Measurements from ENCODE around the gene ST6GALNAC1.

GRCh38 chr17:76635039-76635438, 8.5 kb downstream of the ST6GALNAC1 start:
- TF ChIP-seq EHMT2 (IDR thresholded peaks at IDR 0.05; ENCODE audit: borderline replicate concordance, low read depth, low read length) (no peak), ZNF331 (CRISPR knock-in tag; IDR thresholded peaks at IDR 0.05) (no peak), HNRNPH1 (optimal IDR thresholded peaks at IDR 0.05; ENCODE audit: low read depth, low read length) (no peak), TBP (CRISPR knock-in tag; IDR thresholded peaks at IDR 0.05) (no peak), EZH2 (conservative IDR thresholded peaks at IDR 0.05; ENCODE audit: low read depth, low read length) (no peak), KAT7 (CRISPR knock-in tag; IDR thresholded peaks at IDR 0.05; ENCODE audit: borderline replicate concordance) (no peak), CHD4 (IDR thresholded peaks at IDR 0.05; ENCODE audit: borderline replicate concordance, low read length) (no peak), ZBTB49 (CRISPR knock-in tag; IDR thresholded peaks at IDR 0.05; ENCODE audit: borderline replicate concordance) (no peak), ZC3H4 (CRISPR knock-in tag; IDR thresholded peaks at IDR 0.05; ENCODE audit: borderline replicate concordance) (no peak)
- TF ChIP-seq, protein P1, sequence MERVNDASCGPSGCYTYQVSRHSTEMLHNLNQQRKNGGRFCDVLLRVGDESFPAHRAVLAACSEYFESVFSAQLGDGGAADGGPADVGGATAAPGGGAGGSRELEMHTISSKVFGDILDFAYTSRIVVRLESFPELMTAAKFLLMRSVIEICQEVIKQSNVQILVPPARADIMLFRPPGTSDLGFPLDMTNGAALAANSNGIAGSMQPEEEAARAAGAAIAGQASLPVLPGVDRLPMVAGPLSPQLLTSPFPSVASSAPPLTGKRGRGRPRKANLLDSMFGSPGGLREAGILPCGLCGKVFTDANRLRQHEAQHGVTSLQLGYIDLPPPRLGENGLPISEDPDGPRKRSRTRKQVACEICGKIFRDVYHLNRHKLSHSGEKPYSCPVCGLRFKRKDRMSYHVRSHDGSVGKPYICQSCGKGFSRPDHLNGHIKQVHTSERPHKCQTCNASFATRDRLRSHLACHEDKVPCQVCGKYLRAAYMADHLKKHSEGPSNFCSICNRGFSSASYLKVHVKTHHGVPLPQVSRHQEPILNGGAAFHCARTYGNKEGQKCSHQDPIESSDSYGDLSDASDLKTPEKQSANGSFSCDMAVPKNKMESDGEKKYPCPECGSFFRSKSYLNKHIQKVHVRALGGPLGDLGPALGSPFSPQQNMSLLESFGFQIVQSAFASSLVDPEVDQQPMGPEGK (CRISPR knock-in tag; IDR thresholded peaks at IDR 0.05): no peak
- TF ChIP-seq, protein P2, sequence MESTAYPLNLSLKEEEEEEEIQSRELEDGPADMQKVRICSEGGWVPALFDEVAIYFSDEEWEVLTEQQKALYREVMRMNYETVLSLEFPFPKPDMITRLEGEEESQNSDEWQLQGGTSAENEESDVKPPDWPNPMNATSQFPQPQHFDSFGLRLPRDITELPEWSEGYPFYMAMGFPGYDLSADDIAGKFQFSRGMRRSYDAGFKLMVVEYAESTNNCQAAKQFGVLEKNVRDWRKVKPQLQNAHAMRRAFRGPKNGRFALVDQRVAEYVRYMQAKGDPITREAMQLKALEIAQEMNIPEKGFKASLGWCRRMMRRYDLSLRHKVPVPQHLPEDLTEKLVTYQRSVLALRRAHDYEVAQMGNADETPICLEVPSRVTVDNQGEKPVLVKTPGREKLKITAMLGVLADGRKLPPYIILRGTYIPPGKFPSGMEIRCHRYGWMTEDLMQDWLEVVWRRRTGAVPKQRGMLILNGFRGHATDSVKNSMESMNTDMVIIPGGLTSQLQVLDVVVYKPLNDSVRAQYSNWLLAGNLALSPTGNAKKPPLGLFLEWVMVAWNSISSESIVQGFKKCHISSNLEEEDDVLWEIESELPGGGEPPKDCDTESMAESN (CRISPR knock-in tag; conservative IDR thresholded peaks at IDR 0.05): no peak

Data from HepG2 (cell line).